ENCODE measurements around the gene LDLRAD4. TPM values are rescaled to one million over a fixed set of nuclear protein-coding genes. Genes with fewer than 3 reads are reported as not detected.

The LDLRAD4 gene
- polyA plus RNA-seq, 4 donors: 2.7 to 17.6 (median 7.0) TPM

DNA sequence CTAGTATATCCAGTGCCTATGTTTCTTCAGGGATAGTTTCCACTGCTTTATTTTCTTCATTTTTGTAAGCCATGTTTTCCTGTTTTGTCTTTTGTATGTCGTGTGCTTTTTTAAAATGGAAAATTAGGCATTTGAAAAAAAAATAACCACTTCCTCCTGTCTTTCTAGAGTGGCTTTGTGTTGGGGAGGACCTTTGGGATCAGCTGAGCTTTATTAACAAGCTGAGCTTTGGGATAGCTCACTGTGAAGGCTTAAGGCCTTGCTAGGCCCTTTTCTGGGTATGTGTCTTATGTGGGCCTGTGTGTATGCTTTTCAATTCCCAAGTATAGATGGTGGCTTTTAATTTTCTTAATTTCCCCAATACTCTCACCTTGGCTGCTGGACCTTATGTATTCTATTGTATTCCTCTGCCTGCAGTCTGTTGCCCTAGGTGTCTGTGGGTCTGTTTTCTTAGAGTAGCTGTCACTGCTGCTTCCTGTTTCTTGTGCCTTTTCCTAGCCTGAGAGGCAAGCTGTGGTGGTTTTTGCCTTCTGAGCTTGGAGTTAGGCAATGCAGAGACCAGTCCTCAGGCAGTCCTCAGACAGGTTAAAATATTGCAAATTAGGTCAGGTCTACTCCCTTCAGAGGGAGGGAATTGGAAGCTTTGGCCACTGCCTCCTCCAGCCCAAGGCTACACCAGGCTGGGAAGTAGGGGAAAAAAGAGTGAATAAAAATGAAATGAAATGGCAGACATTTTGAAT is 134.7 kb downstream of the LDLRAD4 start:
- no peaks in the 10 kb centered on the region for H3K27me3 ChIP-seq (ENCODE audit: control insufficient read depth in 3 of 3, insufficient read depth in 3 of 3, low read length in 3 of 3)
- H3K9me3 ChIP-seq (ENCODE audit: control insufficient read depth in 2 of 2, insufficient read depth in 1 of 2, low read depth in 1 of 2, low read length in 1 of 2): peaks cover 0 to 5% of the 10 kb centered on the region in 2 donors
- WGBS, 3 donors: 47 to 77% (median 63%) methylated on average over 1 of the region's 1 CpG
- no peaks in the 10 kb centered on the region for H3K36me3 ChIP-seq (ENCODE audit: control insufficient read depth in 3 of 3, insufficient read depth in 2 of 3, low read depth in 1 of 3, low read length in 3 of 3)
- no peak for FAIRE-seq
- no peaks in the 10 kb centered on the region for H3K4me1 ChIP-seq (ENCODE audit: control insufficient read depth in 3 of 3, insufficient read depth in 2 of 3, low read depth in 1 of 3, low read length in 2 of 3)
- DNase-seq: no peak
- no peak overlapping the region for H3K4me3 ChIP-seq (ENCODE audit: low read depth in 1 of 3, low read length in 3 of 3)
- no peak overlapping the region for H3K27ac ChIP-seq (ENCODE audit: low read depth in 1 of 3, low read length in 2 of 3)

DNA sequence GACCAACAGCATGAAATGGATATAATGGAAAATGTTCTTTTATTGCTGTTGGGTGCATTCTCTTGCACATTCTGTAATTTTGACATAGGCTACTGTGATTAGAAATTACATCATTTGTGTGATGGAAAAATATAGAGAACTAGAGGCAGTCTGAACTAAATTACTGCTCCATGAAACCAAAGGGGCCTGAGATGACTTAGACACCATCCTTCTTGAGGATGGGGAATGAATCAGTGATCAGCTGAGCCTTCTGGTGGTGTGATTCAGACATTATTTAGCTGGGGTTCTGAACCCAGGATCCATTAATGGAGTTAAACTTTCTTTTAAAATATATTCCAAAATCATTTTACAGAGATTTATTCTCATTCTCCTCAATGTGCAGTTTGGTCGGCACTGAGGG is 135.8 kb downstream of the LDLRAD4 start:
- DNase-seq: no peak
- no peaks in the 10 kb centered on the region for H3K4me1 ChIP-seq (ENCODE audit: control insufficient read depth in 3 of 3, insufficient read depth in 2 of 3, low read depth in 1 of 3, low read length in 2 of 3)
- WGBS, 3 donors: 90 to 100% (median 100%) methylated on average over 1 of the region's 1 CpG
- FAIRE-seq: no peak
- no peaks in the 10 kb centered on the region for H3K27me3 ChIP-seq (ENCODE audit: control insufficient read depth in 3 of 3, insufficient read depth in 3 of 3, low read length in 3 of 3)
- H3K9me3 ChIP-seq (ENCODE audit: control insufficient read depth in 2 of 2, insufficient read depth in 1 of 2, low read depth in 1 of 2, low read length in 1 of 2): no peaks in the 10 kb centered on the region
- H3K27ac ChIP-seq (ENCODE audit: low read depth in 1 of 3, low read length in 2 of 3): no peak overlapping the region
- H3K36me3 ChIP-seq (ENCODE audit: control insufficient read depth in 3 of 3, insufficient read depth in 2 of 3, low read depth in 1 of 3, low read length in 3 of 3): no peaks in the 10 kb centered on the region
- no peak overlapping the region for H3K4me3 ChIP-seq (ENCODE audit: low read depth in 1 of 3, low read length in 3 of 3)

DNA sequence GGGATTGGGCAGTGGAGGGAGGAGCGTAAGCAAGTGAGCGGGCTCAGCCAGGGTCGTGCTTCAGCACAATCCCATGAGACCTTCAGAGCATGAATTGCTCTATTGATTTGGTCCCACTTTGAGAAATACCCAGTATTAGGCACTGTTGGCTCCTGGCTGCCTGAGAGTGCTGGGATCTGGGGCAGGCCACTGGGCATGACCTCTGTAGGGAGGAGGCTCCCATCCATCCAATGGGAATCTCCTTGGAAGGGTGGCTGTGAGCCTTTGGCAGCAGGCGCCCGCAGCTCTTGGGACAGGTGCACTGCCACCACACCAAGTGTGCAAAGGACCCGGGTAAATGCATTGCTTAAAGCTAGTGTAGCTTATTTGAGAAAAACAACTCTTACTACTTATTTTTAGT is 137.5 kb downstream of the LDLRAD4 start:
- H3K27me3 ChIP-seq (ENCODE audit: control insufficient read depth in 3 of 3, insufficient read depth in 3 of 3, low read length in 3 of 3): no peaks in the 10 kb centered on the region
- no peaks in the 10 kb centered on the region for H3K4me1 ChIP-seq (ENCODE audit: control insufficient read depth in 3 of 3, insufficient read depth in 2 of 3, low read depth in 1 of 3, low read length in 2 of 3)
- FAIRE-seq: no peak

DNA sequence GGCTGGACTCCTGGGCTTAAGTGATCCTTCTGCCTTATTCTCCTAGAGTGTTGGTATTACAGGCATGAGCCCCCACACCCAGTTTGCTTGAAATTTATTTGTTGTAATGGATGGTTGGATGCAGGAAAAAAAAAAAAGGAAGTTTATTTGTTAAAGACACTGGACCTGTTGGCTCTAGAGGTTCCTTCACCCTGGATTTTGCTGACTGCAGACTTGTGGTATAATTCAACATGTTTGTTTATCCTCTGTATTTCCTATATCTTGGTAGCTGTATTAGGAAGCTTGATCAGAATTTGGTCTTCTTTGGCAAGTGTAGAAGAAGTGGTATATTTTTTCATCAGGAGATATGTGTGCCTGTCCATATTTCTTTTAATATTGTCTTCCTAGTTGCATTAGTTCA is 138.7 kb downstream of the LDLRAD4 start:
- H3K4me1 ChIP-seq (ENCODE audit: control insufficient read depth in 3 of 3, insufficient read depth in 2 of 3, low read depth in 1 of 3, low read length in 2 of 3): no peaks in the 10 kb centered on the region
- DNase-seq: no peak
- H3K4me3 ChIP-seq (ENCODE audit: low read depth in 1 of 3, low read length in 3 of 3): no peak overlapping the region
- FAIRE-seq: no peak
- no peak overlapping the region for H3K27ac ChIP-seq (ENCODE audit: low read depth in 1 of 3, low read length in 2 of 3)
- H3K36me3 ChIP-seq (ENCODE audit: control insufficient read depth in 3 of 3, insufficient read depth in 2 of 3, low read depth in 1 of 3, low read length in 3 of 3): no peaks in the 10 kb centered on the region
- no peaks in the 10 kb centered on the region for H3K9me3 ChIP-seq (ENCODE audit: control insufficient read depth in 2 of 2, insufficient read depth in 1 of 2, low read depth in 1 of 2, low read length in 1 of 2)
- H3K27me3 ChIP-seq (ENCODE audit: control insufficient read depth in 3 of 3, insufficient read depth in 3 of 3, low read length in 3 of 3): no peaks in the 10 kb centered on the region

More for the DNA sequence above, 137.5 kb downstream of the LDLRAD4 start:
- no peak overlapping the region for H3K4me3 ChIP-seq (ENCODE audit: low read depth in 1 of 3, low read length in 3 of 3)
- no peak overlapping the region for H3K27ac ChIP-seq (ENCODE audit: low read depth in 1 of 3, low read length in 2 of 3)
- no peaks in the 10 kb centered on the region for H3K9me3 ChIP-seq (ENCODE audit: control insufficient read depth in 2 of 2, insufficient read depth in 1 of 2, low read depth in 1 of 2, low read length in 1 of 2)
- H3K36me3 ChIP-seq (ENCODE audit: control insufficient read depth in 3 of 3, insufficient read depth in 2 of 3, low read depth in 1 of 3, low read length in 3 of 3): no peaks in the 10 kb centered on the region
- 92 to 98% (median 95%) methylated on average over 6 of the region's 6 CpGs for WGBS, 3 donors
- no peak for DNase-seq

DNA sequence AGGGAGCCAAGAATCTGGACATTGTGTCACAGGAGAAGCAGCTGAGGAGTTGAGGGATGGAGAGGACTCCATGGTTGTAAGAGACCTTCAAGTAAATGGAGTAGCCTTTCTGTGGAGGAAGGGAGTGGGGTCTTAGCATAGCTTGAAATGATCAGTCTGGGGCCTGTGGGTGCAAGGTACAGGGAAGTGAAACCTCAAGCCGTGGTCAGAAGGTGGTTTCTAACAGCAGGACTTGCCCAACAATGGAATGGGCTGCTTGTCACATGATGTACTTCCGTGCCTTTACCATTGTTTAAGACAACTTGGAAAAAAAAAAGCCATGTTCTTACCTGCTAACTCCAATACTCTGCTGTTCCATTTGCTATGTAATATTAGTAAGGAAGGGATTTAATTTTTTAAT is 140.7 kb downstream of the LDLRAD4 start:
- H3K36me3 ChIP-seq (ENCODE audit: control insufficient read depth in 3 of 3, insufficient read depth in 2 of 3, low read depth in 1 of 3, low read length in 3 of 3): no peaks in the 10 kb centered on the region
- H3K9me3 ChIP-seq (ENCODE audit: control insufficient read depth in 2 of 2, insufficient read depth in 1 of 2, low read depth in 1 of 2, low read length in 1 of 2): no peaks in the 10 kb centered on the region
- no peak overlapping the region for H3K27ac ChIP-seq (ENCODE audit: low read depth in 1 of 3, low read length in 2 of 3)
- no peak for DNase-seq
- H3K4me3 ChIP-seq (ENCODE audit: low read depth in 1 of 3, low read length in 3 of 3): no peak overlapping the region
- no peak for FAIRE-seq
- 66 to 87% (median 72%) methylated on average over 2 of the region's 2 CpGs for WGBS, 3 donors
- H3K27me3 ChIP-seq (ENCODE audit: control insufficient read depth in 3 of 3, insufficient read depth in 3 of 3, low read length in 3 of 3): no peaks in the 10 kb centered on the region
- no peaks in the 10 kb centered on the region for H3K4me1 ChIP-seq (ENCODE audit: control insufficient read depth in 3 of 3, insufficient read depth in 2 of 3, low read depth in 1 of 3, low read length in 2 of 3)

DNA sequence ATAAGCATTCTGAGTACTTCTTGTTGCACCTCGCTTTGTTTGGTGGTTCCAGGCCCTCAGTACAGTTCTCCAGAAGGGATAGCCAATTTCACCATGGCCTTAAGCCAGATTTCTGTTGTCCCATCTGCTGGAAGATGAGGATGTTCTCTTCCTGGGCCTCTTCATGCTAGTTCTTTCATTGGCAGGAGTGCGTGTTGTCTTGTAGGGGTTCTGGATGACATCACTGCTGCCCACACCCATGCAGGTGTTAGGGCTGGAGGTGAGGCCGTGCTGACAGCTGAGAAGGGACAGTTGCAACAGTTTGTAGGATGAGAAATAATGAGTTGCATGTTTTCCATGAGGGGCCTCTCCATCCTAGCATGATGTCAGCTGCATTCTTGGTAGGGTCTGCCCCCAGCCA is 142.9 kb downstream of the LDLRAD4 start:
- H3K9me3 ChIP-seq (ENCODE audit: control insufficient read depth in 2 of 2, insufficient read depth in 1 of 2, low read depth in 1 of 2, low read length in 1 of 2): no peaks in the 10 kb centered on the region
- no peak overlapping the region for H3K4me3 ChIP-seq (ENCODE audit: low read depth in 1 of 3, low read length in 3 of 3)
- H3K4me1 ChIP-seq (ENCODE audit: control insufficient read depth in 3 of 3, insufficient read depth in 2 of 3, low read depth in 1 of 3, low read length in 2 of 3): no peaks in the 10 kb centered on the region
- no peak overlapping the region for H3K27ac ChIP-seq (ENCODE audit: low read depth in 1 of 3, low read length in 2 of 3)
- no peak for DNase-seq
- no peaks in the 10 kb centered on the region for H3K36me3 ChIP-seq (ENCODE audit: control insufficient read depth in 3 of 3, insufficient read depth in 2 of 3, low read depth in 1 of 3, low read length in 3 of 3)
- no peaks in the 10 kb centered on the region for H3K27me3 ChIP-seq (ENCODE audit: control insufficient read depth in 3 of 3, insufficient read depth in 3 of 3, low read length in 3 of 3)
- no peak for FAIRE-seq
- 88 to 91% (median 88%) methylated on average over 3 of the region's 3 CpGs for WGBS, 3 donors

DNA sequence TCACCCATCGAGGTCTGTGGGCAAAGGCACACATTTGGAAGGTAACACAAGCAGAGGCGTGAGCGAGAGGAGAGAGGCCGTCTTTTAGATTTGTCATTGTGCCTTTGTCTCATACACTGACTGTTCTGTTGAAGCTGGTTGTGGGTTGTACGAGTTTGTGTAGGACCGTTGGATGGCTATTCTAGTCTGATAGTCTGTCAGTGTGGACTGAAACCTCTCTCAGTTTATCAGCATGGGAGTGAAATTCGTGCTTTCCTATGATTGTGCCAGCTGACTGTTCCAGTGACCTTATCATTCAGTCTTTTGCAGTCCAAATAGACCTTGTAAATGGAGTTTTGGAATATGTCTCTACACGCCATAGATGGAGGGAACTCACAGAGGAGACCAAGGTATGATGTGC is 143.5 kb downstream of the LDLRAD4 start:
- Histone ChIP-seq H3K36me3 (ENCODE audit: control insufficient read depth in 3 of 3, insufficient read depth in 2 of 3, low read depth in 1 of 3, low read length in 3 of 3) (no peaks in the 10 kb centered on the region), H3K9me3 (ENCODE audit: control insufficient read depth in 2 of 2, insufficient read depth in 1 of 2, low read depth in 1 of 2, low read length in 1 of 2) (no peaks in the 10 kb centered on the region), H3K4me1 (ENCODE audit: control insufficient read depth in 3 of 3, insufficient read depth in 2 of 3, low read depth in 1 of 3, low read length in 2 of 3) (no peaks in the 10 kb centered on the region), H3K27ac (ENCODE audit: low read depth in 1 of 3, low read length in 2 of 3) (no peak overlapping the region), H3K4me3 (ENCODE audit: low read depth in 1 of 3, low read length in 3 of 3) (no peak overlapping the region), H3K27me3 (ENCODE audit: control insufficient read depth in 3 of 3, insufficient read depth in 3 of 3, low read length in 3 of 3) (no peaks in the 10 kb centered on the region)
- no peak for FAIRE-seq
- WGBS, 3 donors: 81 to 93% (median 91%) methylated on average over 8 of the region's 8 CpGs
- DNase-seq: no peak

DNA sequence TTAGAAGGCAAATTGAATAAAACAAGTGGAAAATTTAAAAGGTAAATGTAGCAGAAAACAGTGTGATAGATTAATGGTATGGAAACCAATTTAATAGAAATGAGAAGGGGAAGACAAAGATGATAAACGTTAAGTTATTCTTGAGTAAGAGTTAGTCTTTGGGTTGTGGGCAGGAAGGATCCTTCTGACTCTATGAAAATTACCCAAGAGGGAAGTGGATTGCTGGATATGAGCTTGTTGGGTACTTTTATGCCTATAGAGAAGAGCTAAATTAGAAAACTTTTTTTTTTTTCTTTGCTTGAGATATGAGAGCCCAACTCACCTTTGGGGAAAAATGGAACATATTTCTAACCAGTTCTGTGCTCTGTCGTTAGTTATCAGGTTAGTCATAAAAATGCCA is 144.0 kb downstream of the LDLRAD4 start:
- H3K9me3 ChIP-seq (ENCODE audit: control insufficient read depth in 2 of 2, insufficient read depth in 1 of 2, low read depth in 1 of 2, low read length in 1 of 2): no peaks in the 10 kb centered on the region
- no peak overlapping the region for H3K27ac ChIP-seq (ENCODE audit: low read depth in 1 of 3, low read length in 2 of 3)
- DNase-seq (no peak), FAIRE-seq (no peak)
- 75 to 81% (median 78%) methylated on average over 2 of the region's 2 CpGs for WGBS, 3 donors
- H3K4me1 ChIP-seq (ENCODE audit: control insufficient read depth in 3 of 3, insufficient read depth in 2 of 3, low read depth in 1 of 3, low read length in 2 of 3): no peaks in the 10 kb centered on the region
- H3K27me3 ChIP-seq (ENCODE audit: control insufficient read depth in 3 of 3, insufficient read depth in 3 of 3, low read length in 3 of 3): no peaks in the 10 kb centered on the region
- H3K4me3 ChIP-seq (ENCODE audit: low read depth in 1 of 3, low read length in 3 of 3): no peak overlapping the region
- no peaks in the 10 kb centered on the region for H3K36me3 ChIP-seq (ENCODE audit: control insufficient read depth in 3 of 3, insufficient read depth in 2 of 3, low read depth in 1 of 3, low read length in 3 of 3)

DNA sequence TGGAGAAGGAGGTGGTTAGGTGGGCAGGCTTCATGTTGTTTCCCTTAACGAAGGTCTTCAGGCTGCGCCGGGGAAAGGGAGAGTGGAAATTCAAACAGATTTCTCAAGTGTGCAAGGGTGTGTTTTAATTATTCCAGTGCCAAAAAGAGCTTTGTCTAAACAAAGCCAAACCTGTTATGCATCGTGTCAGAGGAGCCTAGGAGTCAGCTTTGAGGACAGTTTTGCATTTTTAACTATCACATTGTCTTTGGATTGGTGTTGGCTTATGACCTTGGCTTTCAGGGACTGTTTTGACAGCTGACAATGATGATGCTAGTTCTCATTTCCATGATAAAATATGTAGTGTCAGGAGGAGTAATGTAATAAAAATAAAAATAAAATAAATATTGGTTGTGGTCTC is 144.8 kb downstream of the LDLRAD4 start:
- WGBS, 3 donors: 81 to 89% (median 84%) methylated on average over 4 of the region's 4 CpGs
- H3K4me3 ChIP-seq (ENCODE audit: low read depth in 1 of 3, low read length in 3 of 3): no peak overlapping the region
- no peaks in the 10 kb centered on the region for H3K27me3 ChIP-seq (ENCODE audit: control insufficient read depth in 3 of 3, insufficient read depth in 3 of 3, low read length in 3 of 3)
- DNase-seq (no peak), FAIRE-seq (no peak)
- H3K4me1 ChIP-seq (ENCODE audit: control insufficient read depth in 3 of 3, insufficient read depth in 2 of 3, low read depth in 1 of 3, low read length in 2 of 3): no peaks in the 10 kb centered on the region
- H3K9me3 ChIP-seq (ENCODE audit: control insufficient read depth in 2 of 2, insufficient read depth in 1 of 2, low read depth in 1 of 2, low read length in 1 of 2): no peaks in the 10 kb centered on the region
- no peaks in the 10 kb centered on the region for H3K36me3 ChIP-seq (ENCODE audit: control insufficient read depth in 3 of 3, insufficient read depth in 2 of 3, low read depth in 1 of 3, low read length in 3 of 3)
- H3K27ac ChIP-seq (ENCODE audit: low read depth in 1 of 3, low read length in 2 of 3): no peak overlapping the region

Measured in small intestine (tissue), 7 donors.